Spinal cord (tissue), 10 donors: ENCODE measurements around the gene FES. TPM values are rescaled to one million over a fixed set of nuclear protein-coding genes. Genes with fewer than 3 reads are reported as not detected.

Experiments used
- DNase-seq, 6 donors: peaks; one replicate each; pipeline versions ENCODE4 v3.0.0 to v3.0.0-alpha.2; 2013 to 2015; ENCODE audit warnings: low spot score in 6 of 6, low read depth in 4 of 6
- H3K27ac ChIP-seq: one replicate; pipeline ENCODE4 v1.5.1; 2013; ENCODE audit warnings: low read depth, low read length, control low read depth
- H3K27me3 ChIP-seq: one replicate; pipeline ENCODE4 v1.6.1; 2013; ENCODE audit warnings: low read length; ENCODE audit not compliant: control insufficient read depth, insufficient read depth
- H3K36me3 ChIP-seq: one replicate; pipeline ENCODE4 v1.6.1; 2013; ENCODE audit warnings: low read length; ENCODE audit not compliant: control insufficient read depth, insufficient read depth
- H3K4me1 ChIP-seq: one replicate; pipeline ENCODE4 v1.6.1; 2013; ENCODE audit warnings: low read length; ENCODE audit not compliant: control insufficient read depth, insufficient read depth
- H3K4me3 ChIP-seq: one replicate; pipeline ENCODE4 v1.5.1; 2013; ENCODE audit warnings: low read depth, low read length, control low read depth
- H3K9me3 ChIP-seq: one replicate; pipeline ENCODE4 v1.6.1; 2013; ENCODE audit warnings: low read length; ENCODE audit not compliant: control insufficient read depth, insufficient read depth
- WGBS: methylation state at CpG from one replicate; pipeline ENCODE4 v1.1.5; 2013; ENCODE audit warnings: missing lambda C conversion rate; ENCODE audit not compliant: insufficient coverage; 5-methylcytosine and 5-hydroxymethylcytosine counted together
- polyA plus RNA-seq, 2 donors: library from polyadenylated mRNA; unstranded; fragments of 120-200 nt; gene quantifications; one replicate each; pipeline ENCODE4 v1.2.1, GENCODE V29; 2013; ENCODE audit not compliant: insufficient read length in 2 of 2
- total RNA-seq, 2 donors: library from RNA; depleted of rRNA in 1 of 2; stranded (reverse); fragments of 120-200 nt in 1 of 2; fragments of >200 nt in 1 of 2; gene quantifications; one replicate each; pipeline versions ENCODE4 v1.2.3 to v1.2.4, GENCODE V29; 2013 to 2014
- donor health status: healthy.

Gene FES
- total and polyA plus RNA-seq, 4 donors: 8.7 to 19.5 (median 12.7) TPM

GRCh38 chr15:90887037-90887481 is 2.8 kb downstream of the FES start:
- 91% methylated on average over 10 of the region's 13 CpGs for WGBS
- Histone ChIP-seq H3K27me3 (no peaks in the 10 kb centered on the region), H3K27ac (no peak overlapping the region), H3K4me3 (no peak overlapping the region), H3K4me1 (peaks cover 32% of the 10 kb centered on the region), H3K36me3 (peaks cover 54% of the 10 kb centered on the region), H3K9me3 (no peaks in the 10 kb centered on the region)
- DNase-seq: no peak

GRCh38 chr15:90889313-90889730 is 5.0 kb downstream of the FES start:
- H3K4me3 ChIP-seq: no peak overlapping the region
- H3K9me3 ChIP-seq: no peaks in the 10 kb centered on the region
- H3K4me1 ChIP-seq: peaks cover 17% of the 10 kb centered on the region
- H3K27ac ChIP-seq: no peak overlapping the region
- H3K27me3 ChIP-seq: no peaks in the 10 kb centered on the region
- 86% methylated on average over 18 of the region's 18 CpGs for WGBS
- H3K36me3 ChIP-seq: peaks cover 61% of the 10 kb centered on the region
- no peak for DNase-seq

DNA sequence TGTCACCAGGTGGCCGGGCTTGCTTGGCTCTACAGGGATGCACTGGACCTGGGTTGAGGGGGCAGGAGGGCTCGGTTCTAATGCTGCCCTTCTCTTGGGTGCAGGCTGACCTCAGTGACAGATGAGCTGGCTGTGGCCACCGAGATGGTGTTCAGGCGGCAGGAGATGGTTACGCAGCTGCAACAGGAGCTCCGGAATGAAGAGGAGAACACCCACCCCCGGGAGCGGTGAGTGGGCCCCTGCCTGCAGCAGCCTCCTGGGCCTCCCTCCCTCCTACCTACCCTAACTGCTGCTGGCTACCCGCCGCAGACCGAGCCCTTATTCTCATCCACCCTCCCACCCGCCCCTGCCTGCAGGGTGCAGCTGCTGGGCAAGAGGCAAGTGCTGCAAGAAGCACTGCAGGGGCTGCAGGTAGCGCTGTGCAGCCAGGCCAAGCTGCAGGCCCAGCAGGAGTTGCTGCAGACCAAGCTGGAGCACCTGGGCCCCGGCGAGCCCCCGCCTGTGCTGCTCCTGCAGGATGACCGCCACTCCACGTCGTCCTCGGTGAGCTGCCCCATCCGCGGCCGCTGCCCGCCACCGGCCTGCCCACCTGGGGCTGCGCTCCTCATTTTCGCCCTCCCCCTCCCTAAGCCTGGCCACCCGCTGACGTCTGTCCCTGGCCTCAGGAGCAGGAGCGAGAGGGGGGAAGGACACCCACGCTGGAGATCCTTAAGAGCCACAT is 5.6 kb downstream of the FES start:
- Histone ChIP-seq H3K27ac (no peak overlapping the region), H3K9me3 (no peaks in the 10 kb centered on the region), H3K36me3 (peaks cover 57% of the 10 kb centered on the region), H3K4me3 (no peak overlapping the region), H3K4me1 (peaks cover 12% of the 10 kb centered on the region), H3K27me3 (no peaks in the 10 kb centered on the region)
- 73% methylated on average over 27 of the region's 31 CpGs for WGBS
- no peak for DNase-seq

- H3K27me3 ChIP-seq: no peaks in the 10 kb centered on the region
- no peak for DNase-seq
- peaks cover 12% of the 10 kb centered on the region for H3K4me1 ChIP-seq
- no peak overlapping the region for H3K27ac ChIP-seq
- no peak overlapping the region for H3K4me3 ChIP-seq
- WGBS: 81% methylated on average over 8 of the region's 12 CpGs
- H3K36me3 ChIP-seq: peaks cover 62% of the 10 kb centered on the region
- H3K9me3 ChIP-seq: no peaks in the 10 kb centered on the region
Measured at GRCh38 chr15:90890839-90891238, 6.5 kb downstream of the FES start.

GRCh38 chr15:90891346-90891949 is 7.1 kb downstream of the FES start:
- no peaks in the 10 kb centered on the region for H3K9me3 ChIP-seq
- no peak overlapping the region for H3K4me3 ChIP-seq
- WGBS: over 99% methylated on average over 5 of the region's 8 CpGs
- DNase-seq: no peak
- H3K4me1 ChIP-seq: peaks cover 12% of the 10 kb centered on the region
- H3K36me3 ChIP-seq: peaks cover 62% of the 10 kb centered on the region
- no peak overlapping the region for H3K27ac ChIP-seq
- H3K27me3 ChIP-seq: no peaks in the 10 kb centered on the region

GRCh38 chr15:90892023-90892422 is 7.7 kb downstream of the FES start:
- Histone ChIP-seq H3K9me3 (no peaks in the 10 kb centered on the region), H3K27me3 (no peaks in the 10 kb centered on the region), H3K4me3 (no peak overlapping the region), H3K4me1 (peaks cover 12% of the 10 kb centered on the region), H3K27ac (no peak overlapping the region), H3K36me3 (peaks cover 58% of the 10 kb centered on the region)
- DNase-seq: no peak
- WGBS: 94% methylated on average over 8 of the region's 11 CpGs

DNA sequence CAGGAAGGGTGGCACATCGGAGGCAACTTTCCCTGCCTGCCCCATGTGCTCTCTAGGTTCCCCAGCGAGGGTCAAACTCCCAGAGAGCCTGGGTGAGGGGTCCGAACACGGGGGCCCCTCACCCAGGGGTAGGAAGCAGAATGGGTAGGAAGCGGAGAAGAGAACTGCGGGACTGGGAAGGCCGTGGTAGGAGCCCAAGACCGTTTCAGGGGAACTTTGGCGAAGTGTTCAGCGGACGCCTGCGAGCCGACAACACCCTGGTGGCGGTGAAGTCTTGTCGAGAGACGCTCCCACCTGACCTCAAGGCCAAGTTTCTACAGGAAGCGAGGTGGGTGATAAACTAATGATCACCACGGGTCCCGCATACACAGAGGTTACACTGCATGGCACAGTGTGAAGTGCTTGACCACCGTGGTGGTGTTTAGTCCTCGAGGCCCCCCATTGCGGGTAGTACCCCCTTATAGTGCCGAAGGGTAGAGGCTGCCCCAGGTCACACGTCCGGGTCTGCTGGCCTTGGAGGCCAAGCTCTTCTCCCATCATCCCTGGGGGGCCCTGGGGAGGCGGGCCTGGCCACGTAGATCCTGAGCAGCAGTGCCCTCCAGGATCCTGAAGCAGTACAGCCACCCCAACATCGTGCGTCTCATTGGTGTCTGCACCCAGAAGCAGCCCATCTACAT is 8.3 kb downstream of the FES start:
- no peak overlapping the region for H3K27ac ChIP-seq
- no peak overlapping the region for H3K4me3 ChIP-seq
- no peak for DNase-seq
- H3K9me3 ChIP-seq: no peaks in the 10 kb centered on the region
- WGBS: 95% methylated on average over 28 of the region's 29 CpGs
- peaks cover 12% of the 10 kb centered on the region for H3K4me1 ChIP-seq
- no peaks in the 10 kb centered on the region for H3K27me3 ChIP-seq
- H3K36me3 ChIP-seq: peaks cover 56% of the 10 kb centered on the region

DNA sequence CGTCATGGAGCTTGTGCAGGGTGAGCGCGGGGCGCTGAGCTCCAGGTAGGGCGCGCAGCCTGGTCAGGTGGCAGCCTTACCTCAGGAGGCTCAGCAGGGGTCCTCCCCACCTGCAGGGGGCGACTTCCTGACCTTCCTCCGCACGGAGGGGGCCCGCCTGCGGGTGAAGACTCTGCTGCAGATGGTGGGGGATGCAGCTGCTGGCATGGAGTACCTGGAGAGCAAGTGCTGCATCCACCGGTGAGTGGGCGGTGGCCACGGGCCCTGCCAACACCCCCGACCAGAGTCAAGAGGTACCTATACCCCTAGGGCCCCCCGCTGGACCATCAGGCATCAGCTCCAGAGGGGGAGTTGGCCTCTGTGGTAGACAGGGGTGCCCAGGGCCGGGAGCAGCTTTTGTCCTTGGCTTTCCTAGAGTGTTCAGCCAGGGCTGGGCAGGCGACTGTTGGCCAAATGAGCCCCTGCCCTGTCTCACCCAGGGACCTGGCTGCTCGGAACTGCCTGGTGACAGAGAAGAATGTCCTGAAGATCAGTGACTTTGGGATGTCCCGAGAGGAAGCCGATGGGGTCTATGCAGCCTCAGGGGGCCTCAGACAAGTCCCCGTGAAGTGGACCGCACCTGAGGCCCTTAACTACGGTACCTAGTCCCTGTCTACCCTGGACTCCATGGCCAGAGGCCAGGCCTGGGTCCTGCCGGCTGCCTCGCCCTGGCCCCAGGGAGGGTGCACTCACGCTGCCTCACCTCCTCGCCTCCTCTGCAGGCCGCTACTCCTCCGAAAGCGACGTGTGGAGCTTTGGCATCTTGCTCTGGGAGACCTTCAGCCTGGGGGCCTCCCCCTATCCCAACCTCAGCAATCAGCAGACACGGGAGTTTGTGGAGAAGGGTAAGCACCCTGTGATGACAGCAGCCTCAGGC is 9.1 kb downstream of the FES start:
- no peaks in the 10 kb centered on the region for H3K9me3 ChIP-seq
- no peak for DNase-seq
- H3K4me1 ChIP-seq: peaks cover 12% of the 10 kb centered on the region
- no peaks in the 10 kb centered on the region for H3K27me3 ChIP-seq
- H3K4me3 ChIP-seq: no peak overlapping the region
- WGBS: 93% methylated on average over 30 of the region's 33 CpGs
- peaks cover 52% of the 10 kb centered on the region for H3K36me3 ChIP-seq
- H3K27ac ChIP-seq: no peak overlapping the region

DNA sequence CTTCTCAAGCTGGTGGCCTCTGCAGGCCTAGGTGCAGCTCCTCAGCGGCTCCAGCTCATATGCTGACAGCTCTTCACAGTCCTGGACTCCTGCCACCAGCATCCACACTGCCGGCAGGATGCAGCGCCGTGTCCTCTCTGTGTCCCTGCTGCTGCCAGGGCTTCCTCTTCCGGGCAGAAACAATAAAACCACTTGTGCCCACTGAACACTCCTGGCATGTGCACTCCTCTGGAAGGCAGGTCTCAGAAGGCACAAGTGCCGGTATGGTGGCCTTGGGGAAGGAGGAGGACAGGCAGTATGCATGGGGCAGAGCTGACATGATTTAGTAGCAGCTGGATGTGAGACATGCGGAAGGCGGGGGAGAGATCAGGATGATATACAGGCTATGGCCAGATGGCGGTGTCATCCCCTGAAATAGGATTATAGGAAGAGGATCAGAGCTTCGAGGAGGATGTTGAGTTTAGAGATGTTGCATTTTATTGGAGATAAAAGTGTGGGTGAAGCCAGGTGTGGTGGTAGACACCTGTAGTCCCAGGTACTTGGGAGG is 11.3 kb downstream of the FES start:
- H3K4me3 ChIP-seq: no peak overlapping the region
- H3K27ac ChIP-seq: no peak overlapping the region
- peak in 2 of 6 donors; percentile 73 to 78 for DNase-seq

More for the DNA sequence above, 11.3 kb downstream of the FES start:
- 26% methylated on average over 9 of the region's 10 CpGs for WGBS
- Histone ChIP-seq H3K4me1 (peaks cover 12% of the 10 kb centered on the region), H3K9me3 (no peaks in the 10 kb centered on the region), H3K27me3 (no peaks in the 10 kb centered on the region), H3K36me3 (peaks cover 37% of the 10 kb centered on the region)
